ENCODE results near the gene TTF2.
"Not testable (repeated sequence)": the region's sequence is repeated elsewhere in the genome, so short reads cannot be mapped to it uniquely, and the experiment has no call there.

Gene TTF2

DNA sequence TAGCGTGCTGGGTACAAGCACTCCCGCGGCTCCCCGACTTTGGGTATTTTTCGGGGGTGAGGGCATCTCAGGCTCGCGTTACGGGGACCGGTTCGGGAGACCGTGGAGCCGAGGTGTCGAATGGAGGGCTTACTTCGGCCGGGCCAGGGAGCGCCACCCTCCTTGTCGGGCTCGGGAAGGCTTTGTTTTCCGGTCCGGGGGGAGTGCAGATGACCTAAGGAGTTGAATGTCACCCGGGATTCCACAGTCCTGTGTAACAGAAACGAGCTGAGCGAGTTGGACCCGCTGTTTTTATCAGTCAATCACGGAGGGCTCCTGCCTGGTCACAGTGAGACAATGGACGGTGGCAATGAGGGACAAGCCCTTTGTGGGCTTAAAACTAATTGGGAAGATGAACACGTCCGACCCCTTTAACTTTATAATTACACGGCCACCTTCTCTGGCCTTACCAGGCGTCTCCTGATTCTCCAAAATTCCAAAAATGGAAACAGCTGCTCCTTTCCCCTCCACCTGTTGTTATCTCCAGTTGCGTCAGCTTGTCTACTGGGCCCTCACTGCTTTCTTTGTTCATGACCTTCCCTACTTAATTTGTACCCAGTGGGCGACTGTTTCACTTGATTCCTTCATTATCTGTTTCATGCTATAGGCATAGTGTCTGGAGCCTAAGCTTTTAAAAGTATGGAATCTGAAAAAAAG is 62.4 kb downstream of the TTF2 start:
- DNase-seq: no peak

DNA sequence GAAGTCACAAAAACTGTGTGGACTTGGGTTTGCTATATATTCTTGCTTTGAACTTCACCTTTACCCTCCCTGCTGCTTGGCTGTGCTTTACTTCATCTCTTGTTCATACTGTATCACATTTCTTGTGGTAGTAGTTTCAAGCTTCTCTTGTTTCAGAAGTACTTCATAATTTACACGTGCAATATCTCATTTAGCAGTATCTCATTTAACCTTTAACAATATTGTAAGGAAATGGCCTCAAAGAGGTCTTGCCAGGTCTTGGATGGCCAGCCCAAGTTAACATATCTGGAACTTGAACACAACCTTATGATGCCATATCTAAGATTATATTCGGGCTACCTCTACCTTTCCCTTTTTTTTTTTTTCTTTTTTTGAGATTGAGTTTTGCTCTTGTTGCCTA is 63.1 kb downstream of the TTF2 start:
- DNase-seq: no peak

DNA sequence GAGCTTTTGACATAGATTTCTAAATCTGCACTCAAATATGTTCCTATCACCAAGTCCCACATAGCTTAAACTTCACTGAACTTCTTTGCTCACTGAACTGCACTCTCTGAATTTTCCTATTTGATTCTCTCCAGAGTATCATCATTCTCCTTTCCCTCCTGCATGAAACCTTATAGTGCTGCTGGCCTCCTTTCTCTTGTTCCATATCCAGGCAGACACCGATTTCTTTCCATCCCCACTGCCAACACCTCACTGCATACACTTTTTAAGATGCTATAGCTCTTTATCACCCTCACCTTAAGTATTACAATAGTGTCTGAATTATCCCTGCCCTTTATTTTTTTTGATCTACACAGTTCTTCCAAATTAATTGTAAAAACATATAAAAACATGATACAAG is 64.5 kb downstream of the TTF2 start:
- DNase-seq: no peak

DNA sequence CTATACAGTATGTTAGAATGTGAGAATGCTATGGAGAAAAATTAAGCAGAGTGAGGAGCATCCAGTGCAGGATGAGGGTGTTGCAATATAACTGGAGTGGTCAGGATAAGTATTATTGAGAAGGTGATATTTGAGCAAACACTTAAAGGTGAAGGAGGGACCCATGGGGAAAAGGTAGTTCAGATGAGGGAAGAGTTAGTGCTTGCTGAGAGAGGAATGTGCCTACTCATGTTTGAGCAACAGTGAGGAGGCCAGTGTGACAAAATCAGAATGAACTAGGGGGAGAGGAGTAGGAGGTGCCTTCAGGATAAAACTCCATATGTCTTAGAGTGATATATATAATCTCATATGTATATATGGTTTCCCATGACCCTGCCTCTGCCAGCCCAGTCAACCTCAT is 67.7 kb downstream of the TTF2 start:
- DNase-seq: no peak

DNA sequence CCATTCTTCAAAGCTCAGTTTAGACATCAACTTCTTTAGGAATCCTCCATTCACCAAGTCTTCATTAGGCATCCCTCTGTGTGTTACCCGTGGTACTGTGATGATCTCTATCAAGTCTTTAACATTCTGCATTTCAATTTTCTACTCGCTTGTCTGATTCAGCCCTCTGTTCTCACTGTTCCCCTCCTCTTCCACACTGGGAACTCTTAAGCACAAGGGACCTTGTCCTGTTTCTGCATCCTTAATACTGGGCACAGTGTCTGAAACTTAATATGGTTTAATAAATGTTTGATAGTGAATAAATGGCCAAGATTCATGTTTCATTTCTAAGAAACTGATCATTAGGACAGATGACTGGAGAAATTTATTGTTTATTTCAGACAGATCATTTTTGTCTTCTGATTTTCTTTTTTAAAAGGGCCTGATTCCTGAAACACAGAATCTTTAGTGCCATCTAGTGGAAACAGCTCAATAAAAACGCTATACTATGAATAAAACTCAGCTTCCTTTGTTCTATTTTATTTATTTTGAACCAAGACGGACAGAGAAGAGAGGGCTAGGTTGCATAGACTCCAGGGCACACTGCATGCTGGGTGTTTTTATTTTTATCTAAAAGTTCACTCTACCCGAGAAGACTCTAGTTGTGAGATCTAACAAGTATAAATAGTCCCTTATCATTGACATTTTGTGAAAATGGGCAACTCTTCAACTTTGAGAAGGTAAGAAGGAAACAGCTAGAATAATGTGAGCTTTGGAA is 68.4 kb downstream of the TTF2 start:
- DNase-seq: no peak

DNA sequence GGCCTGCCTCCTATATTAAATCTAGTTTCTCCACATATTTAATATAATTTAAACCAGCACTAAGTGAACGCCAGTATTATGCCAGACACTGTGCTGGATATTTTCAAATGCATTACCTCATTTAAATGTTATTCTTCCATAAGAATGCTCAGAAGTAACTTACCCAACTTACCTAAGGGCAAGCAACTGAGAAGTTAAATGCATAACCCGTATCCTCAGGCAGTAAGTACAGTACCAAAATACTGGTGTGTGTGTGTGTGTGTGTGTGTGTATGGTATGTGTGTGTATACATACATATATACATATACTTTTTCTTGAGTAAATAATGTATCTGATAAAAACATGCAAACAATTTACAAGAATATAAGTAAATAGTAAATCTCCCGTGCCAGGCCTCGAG is 70.4 kb downstream of the TTF2 start:
- no peak for DNase-seq

DNA sequence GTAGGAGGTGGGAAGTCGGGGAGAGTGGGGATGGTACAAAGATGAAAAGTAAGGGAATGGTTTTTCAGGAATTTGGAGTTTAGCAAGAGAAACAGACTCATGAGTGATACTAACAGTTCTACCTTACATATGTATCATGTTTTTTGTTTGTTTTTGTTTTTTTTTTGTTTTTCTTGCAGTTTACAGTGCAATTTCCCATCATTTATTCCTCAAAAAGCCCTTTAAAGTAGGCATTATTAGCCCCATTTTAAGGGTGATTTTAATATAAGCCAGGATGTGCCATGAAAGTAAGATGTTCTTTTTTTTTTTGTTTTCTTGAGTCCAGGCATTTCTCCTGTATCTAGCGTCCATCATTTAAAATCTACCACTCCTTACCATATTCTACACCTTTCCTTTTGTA is 75.2 kb downstream of the TTF2 start:
- no peak for DNase-seq

DNA sequence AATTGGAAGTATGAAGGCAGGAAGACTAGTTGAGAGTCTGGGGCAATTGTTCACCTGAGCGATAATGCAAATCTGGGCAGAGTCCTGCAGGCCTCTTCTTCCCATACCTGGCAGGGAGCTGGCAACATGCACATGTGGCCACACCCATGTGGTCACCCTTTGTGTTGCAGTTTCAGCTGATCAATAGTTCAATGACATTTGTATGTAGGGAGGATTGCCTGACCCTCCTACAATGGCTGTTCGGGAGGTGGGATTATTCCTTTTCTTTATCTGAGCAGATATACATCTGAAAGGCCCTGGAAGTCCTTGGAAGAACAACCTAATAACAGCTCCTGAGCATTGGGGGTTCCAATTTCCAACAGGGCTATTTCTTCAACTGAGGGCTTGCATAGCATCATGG is 76.6 kb downstream of the TTF2 start:
- no peak for DNase-seq

DNA sequence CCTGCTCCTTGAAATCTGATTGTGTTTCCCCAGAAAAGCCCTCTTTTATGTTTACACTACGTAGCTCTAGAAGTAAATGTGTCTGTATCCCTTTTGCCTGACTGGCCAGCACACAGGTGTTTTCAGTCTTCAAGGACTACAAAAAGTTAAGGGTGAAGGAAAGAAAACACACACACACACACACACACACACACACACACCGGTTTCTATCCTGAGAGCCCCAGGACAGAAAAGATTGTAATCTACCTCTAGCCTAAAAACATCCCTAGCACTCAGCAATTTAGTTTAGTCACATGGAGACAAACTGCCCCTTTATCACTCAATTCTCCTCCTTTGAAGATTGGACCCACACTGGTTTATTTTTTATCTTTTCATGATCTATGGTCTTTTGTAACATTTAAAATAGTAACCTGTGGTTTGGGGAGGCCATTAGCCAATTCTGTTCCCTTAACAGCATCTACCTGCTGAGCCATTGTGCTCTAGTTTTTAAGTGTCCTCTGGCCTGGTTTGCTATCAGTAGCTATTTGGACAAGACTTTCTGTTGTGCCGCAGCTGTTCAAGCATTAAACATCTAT is 77.2 kb downstream of the TTF2 start:
- DNase-seq: no peak

DNA sequence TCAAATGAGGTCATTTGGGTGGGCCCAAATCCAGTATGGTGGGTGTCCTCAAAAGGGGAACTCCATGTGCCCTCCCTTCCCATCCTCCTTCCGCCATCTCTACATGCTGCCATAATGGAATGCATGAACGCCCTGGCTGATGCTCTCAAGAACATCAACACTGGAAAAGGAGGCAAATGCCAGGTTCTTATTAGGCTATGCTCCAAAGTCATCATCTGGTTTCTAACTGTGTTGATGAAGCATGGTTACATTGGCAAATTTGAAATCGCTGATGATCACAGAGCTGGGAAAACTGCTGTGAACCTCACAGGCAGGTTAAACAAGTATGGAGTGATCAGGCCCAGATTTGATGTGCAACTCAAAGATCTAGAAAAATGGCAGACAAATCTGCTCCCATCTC is 78.0 kb downstream of the TTF2 start:
- no peak for DNase-seq

DNA sequence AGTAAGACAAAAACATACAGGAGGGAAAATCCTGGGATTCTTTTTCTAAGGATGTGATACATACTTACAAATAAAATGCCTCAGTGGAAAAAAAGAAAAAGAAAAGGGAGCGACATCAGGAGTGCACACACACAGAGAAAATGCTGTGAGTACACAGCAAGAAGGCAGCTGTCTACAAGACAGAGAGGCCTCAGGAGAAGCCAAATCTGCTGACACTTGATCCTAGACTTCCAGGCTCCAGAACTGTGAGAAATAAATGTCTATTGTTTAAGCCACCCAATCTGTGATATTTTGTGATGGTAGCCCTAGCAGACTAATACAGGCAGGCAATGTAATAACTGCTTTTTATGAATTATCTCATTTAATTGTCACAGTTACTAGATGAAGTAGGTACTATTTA is 78.4 kb downstream of the TTF2 start:
- DNase-seq: no peak

DNA sequence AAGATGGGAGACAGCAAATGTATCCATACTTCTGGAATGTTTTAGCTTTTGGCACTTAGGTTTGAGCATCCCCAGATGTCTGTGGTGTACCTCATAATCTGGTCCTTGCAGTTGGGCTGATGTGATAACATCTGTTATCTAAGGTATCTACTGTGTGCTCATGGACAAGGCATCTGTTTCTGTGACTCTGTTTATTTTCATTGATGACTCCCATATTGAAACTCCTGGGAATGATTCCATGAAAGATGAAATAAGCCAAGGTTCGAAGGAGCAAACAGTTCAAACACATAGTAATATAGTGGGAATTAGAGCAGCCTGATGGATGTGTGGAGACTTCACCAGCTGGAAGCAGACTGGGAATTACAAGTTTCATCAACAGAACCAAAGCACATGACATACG is 82.1 kb downstream of the TTF2 start:
- no peak for DNase-seq

DNA sequence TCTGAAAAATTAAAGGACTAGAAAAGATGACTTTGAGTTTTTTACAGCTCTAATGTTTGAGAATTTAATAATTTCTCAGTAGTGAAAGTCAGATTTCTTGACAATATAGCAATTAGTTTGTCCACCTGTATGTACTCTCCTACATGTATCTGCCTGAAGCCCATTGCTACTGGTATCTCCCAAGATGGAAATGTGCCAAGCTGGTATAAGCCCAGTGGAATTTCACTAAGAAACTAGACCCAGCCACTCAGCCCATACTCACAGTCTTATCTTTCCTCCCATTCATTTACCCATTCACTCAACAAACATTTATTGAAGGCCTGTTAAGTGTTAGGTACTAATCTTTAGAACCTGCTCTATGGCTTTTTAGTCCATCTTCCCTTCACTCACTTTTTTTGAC is 83.0 kb downstream of the TTF2 start:
- no peak for DNase-seq

DNA sequence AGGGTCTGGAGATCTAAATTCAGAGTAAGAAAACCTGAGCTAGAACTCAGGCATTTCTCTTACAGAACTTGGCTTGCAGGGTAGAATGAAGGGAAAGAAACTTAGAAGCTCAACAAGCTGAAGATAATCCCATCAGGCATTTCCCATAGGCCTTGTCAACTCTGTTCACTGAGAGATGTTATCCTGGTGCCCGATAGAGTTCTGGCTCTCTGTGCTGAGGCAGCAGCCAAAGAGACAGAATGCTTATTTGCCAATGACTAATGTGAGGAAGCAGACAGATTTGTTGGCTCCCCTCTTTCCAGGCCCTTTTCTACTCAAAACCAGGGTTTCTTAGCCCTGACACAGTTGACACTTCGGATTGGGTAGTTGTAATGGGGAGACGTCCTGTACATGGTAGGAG is 83.7 kb downstream of the TTF2 start:
- no peak for DNase-seq

DNA sequence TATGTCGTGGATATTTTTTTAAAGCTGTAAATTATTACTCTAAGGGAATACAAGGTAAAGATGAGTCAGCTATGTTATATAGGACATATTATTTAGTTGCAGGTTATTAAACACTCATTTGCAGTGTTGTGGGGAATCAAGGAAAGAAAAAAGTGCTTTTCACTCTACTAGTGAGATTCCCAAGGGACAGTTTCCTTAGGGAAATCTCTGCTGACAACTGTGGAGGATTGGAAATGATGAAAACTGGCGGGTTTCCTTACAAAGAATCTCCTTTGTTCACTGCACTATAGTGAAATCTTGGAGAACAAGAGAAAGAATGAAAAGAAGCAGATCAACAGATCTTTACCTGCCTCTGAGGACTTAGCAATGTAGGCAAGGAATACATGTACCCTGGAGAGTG is 85.9 kb downstream of the TTF2 start:
- DNase-seq: no peak

DNA sequence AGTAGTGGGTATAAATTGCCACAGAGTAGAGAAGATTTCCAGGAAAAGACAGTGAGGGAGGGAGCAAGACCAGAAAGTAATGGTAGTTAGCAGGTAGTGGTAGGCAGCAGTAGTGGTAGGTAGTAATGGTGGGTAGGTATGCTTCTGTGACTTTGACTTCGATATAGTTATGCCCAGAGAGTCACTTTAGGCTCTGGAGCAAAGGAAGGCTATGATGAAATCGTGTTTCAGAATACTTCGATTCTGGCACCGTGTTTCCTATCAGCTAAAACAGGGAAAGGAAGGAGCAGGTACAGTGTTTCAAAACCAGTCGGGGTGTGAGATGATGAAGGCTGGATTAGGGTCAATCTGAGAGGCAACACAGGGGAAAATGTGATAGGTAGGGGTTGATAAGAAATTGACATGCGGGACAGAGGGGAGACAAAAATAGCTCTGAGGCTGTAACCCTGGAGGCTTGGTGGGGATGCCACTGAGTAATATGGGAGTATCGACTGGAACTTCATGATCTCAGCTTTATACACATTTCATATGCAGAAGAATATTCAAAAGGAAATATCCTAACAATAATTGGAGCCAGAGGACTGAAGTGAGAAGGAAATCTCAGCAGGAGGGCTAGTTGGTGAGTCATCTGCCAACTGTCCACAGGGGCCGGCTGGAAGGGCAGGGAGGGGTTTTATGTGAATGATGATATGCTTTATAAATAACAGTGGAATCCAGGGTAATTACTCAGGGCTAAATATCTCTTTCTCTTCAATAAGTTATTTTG is 86.6 kb downstream of the TTF2 start:
- no peak for DNase-seq

DNA sequence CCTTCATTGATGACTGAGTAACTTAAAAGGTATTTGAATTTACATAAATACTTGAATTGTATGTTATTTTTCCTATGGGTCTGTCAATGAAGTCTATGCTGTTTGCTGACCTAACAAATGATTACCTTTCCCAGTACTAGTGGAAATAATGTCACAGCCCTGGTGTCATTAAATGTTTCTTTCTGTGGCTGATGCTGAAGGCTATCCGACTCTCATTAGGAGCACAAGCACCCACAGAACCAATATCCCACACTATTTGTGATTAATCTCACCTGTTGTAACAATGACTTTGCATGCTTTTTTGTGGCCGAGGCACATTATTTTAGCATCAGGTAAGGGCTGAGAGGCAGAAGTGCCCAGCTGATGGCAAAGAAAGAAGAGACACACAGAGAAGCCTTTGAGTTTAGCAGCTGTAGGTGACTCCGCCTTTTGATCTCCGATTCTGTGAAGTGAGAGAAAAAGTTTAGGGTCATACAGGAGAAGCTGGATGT is 87.3 kb downstream of the TTF2 start:
- no peak for DNase-seq

DNA sequence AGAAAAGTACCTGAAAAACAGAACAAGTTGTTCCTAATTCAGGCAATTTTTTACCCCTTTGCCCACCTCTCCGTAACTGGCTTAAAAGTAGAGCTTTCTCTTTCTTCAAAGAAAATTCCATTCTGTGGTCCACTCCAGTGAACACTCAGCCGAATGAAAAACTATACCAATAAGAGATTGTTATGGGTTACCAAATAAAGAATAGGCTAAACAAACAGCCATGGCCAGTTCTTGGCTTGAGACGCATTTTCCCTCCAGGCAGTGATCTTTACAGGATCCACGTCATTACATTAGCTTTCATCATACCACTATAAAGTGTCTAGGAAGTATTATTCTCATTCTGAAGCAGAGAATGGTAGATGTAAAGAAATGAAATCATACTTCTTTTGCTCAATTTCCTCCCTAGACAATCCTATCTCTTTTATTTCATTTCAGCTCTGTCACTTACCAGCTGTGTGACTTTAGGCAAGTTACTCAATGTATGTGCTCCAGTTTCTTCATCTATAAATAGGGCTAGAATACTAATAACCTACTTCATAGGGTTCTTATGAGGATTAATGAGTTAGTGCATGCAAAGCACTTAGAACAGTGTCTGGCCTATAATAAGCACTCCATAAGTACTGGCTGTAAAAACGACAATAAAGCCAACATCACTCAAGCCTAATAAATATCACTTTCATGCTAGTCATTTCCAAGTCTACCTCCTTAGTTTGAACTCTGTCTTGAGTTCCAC is 87.9 kb downstream of the TTF2 start:
- DNase-seq: no peak

DNA sequence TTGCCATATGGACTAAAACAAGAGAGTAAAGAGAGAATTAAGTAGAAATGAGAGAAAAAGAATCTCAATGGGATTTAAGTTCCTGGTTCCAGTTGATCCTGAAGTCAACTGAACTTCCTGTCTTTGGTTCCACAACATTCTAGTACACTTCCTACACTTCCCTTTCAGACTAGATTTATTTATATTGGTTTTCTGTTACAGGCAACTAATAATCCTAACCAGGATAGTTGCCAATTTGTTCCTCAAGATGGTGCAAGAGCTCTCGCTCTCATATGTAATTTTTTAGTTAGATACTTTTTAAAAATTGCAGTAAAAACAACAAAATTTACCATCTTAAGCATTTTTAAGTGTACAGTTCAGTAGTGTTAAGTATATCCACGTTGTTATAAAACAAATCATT is 90.2 kb downstream of the TTF2 start:
- no peak for DNase-seq

DNA sequence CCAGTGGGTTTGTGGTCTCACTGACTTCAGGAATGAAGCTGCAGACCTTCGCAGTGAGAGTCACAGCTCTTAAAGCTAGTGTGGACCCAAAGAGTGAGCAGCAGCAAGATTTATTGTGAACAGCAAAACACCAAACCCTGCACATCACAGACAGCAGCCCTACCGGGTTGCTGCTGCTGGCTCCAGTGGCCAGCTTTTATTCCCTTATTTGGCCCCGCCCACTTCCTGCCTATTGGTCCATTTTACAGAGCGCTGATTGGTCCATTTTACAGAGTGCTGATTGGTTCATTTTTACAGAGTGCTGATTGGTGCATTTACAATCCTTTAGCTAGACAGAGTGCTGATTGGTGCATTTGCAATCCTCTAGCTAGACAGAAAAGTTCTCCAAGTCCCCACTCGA is 91.2 kb downstream of the TTF2 start:
- not testable (repeated sequence) for DNase-seq
